HG03439 (cell line): ENCODE measurements around the gene ARFGEF3.
"Not testable (repeated sequence)": the region's sequence is repeated elsewhere in the genome, so short reads cannot be mapped to it uniquely, and the experiment has no call there.

ENCODE experiments used
- ATAC-seq: cut with Tn5 transposase; IDR thresholded peaks from one replicate; pipeline ENCODE4 v1.9.1; 2021; ENCODE audit warnings: mild to moderate bottlenecking, moderate library complexity; ENCODE audit not compliant: unreplicated experiment

ARFGEF3 gene

DNA sequence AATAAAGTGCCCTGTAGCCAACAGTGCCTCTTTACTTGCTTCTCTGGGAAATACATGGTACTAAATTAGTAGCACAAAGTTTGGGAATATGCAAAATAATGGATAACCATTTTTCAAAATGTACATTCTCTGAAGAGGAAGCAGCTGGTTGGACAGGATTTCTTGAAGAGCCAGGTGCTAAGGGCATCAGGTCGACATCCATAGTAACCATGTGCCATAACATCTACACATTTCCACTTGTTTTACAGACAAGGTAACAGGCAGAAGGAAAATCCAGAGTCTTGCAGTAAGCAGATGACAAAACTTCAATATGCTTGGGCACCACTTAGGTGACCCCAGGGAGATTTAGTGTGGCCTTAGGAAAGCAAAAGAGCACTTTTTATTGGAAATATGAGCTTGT, 179.4 kb downstream of the ARFGEF3 start:
- ATAC-seq: no peak

DNA sequence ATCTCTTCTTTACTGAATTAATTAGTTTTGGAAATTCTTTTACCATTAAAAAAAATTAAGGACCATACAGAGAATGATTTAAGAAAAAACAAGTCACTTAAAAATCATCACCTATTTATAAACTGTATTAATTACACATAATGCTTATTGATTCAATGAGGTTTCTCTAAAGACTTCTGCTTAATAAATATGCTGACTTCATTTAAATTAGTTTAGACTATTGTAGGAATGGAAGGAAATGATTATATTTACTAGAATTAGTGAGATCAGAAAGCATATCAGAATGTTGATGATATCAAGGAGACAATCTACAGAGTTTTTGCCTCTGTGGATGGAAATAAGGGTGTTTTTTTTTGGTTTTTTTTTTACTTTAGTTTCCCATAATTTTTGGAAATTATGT, 181.4 kb downstream of the ARFGEF3 start:
- no peak for ATAC-seq

DNA sequence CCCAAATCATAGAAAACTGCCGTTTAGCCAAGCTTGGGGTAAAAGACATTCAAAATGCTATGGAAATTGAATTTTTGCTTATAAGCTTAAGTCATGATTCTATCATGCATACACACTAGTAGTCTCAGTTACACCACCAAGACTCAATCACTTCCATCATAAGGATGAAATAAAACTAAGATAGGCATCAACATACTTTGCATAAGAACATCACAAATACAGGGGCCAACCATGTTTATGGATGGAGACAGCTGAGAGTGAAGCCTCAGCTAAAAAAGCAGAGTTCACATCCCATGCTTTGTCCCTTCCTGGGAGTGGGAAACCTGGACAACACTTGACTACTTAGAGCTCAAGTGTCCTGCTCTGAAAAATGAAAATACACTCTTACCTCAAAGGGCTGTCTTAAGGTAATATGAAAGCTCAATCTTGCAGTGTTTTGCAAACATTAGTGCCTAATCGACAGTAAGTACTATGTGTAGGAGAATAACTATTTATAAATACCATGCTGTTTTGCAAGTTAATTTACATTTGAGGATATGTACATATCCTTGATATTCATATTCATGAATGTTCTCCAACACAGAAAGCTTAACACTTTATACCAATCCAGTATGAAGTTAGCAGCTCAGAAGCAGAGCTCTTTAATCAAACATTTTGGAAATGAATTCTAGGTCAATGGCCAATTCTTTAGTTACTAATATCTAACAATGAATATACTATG, 184.0 kb downstream of the ARFGEF3 start:
- no peak for ATAC-seq

DNA sequence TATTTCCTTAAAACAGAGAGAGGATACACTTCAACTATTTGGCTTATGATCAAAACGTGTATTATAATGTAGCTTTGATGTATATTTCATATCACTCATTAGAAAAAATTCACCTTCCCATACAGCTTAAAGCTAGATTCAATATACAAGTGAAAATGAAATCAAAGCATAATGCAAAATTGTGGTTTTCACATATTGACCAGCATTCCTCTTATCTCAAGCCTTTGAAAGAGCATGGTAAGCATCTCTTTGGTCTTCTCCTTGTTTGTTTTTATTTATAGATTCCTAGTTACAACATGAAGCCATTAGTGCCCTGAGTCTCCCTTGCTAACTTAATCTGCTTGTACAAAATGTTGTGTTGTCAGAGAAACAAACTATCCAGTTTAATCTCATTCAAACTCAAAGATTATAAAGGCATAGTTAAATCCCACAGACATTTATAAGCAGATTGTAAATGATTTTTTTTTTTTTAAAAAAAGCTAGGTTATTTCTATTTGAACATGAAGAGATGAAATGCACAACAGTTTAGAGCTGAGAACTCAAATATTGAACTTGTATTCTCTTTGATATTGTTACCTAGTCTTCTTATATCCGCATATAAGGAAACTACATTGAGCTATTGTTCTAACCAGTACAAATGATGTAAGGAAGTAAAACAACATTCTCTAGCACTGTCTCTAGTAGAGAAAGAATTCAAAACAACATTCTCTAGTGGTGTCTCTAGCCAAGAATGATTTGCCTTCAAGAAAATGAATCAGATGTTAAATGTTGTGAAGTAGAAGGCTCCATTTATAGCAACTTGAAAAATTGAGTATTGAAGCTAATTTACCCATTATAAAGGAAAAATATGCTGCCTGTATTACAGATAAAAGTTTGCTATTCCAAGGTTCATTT, 184.8 kb downstream of the ARFGEF3 start:
- no peak for ATAC-seq

DNA sequence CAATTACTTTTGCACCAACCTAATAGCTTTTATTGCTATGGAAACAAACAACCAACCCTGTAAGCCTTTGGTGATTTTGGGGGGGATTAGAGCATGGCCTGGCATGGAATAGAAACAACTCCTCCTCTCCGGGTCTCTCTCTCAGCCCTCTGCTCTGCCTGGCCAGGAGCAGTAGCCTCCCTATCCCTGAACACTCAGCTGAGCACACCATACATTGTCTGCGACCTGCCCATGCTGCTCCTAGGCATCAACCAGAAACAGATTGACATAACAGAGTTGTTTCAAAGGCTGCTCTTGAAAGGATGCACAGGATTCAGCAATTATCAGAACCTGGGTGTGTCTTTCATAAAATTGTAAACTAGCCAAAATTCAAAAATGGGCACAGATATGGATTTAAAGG, 186.1 kb downstream of the ARFGEF3 start:
- ATAC-seq: no peak

DNA sequence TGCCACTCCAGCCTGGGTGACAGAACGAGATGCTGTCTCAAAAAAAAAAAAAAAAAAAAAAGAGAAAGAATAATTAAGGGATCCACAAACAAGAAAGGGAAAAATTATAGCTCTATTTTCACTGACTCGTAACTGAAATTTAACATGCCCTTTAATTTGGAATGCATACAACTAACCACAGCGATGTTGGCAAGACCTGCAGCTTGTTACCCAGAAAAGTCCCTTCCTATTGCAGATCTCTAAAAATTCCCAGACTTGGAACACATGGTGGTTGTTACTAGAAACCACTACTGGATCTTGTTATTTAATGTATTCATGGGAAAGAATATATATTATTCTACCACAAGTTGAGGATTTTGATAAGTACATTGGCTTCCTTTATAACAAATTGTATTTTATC, 188.2 kb downstream of the ARFGEF3 start:
- ATAC-seq: no peak

DNA sequence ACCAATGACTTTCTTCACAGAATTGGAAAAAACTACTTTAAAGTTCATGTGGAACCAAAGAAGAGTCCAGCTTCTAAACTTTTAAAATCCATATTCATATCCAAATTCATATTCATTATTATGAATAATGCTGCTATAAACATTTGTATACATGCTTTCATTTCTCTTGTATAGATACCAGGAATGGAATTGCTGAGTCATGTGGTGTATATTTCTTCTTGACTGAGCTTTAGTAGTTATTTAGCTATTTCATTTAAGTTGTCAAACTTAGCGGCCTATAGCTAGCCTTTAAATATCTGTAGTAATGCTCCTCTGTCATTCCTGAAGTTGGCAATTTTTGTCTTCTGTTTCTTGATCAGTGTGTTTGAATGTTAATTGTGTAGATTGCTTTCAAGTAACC, 196.2 kb downstream of the ARFGEF3 start:
- no peak for ATAC-seq

DNA sequence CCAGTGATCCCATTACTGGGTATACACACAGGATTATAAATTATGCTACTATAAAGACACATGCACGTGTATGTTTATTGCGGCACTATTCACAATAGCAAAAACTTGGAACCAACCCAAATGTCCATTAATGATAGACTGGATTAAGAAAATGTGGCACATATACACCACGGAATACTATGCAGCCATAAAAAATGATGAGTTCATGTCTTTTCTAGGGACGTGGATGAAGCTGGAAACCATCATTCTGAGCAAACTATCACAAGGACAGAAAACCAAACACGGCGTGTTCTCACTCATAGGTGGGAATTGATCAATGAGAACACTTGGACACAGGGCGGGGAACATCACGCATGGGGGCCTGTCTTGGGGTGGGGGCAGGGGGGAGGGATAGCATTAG, 206.9 kb downstream of the ARFGEF3 start:
- not testable (repeated sequence) for ATAC-seq

DNA sequence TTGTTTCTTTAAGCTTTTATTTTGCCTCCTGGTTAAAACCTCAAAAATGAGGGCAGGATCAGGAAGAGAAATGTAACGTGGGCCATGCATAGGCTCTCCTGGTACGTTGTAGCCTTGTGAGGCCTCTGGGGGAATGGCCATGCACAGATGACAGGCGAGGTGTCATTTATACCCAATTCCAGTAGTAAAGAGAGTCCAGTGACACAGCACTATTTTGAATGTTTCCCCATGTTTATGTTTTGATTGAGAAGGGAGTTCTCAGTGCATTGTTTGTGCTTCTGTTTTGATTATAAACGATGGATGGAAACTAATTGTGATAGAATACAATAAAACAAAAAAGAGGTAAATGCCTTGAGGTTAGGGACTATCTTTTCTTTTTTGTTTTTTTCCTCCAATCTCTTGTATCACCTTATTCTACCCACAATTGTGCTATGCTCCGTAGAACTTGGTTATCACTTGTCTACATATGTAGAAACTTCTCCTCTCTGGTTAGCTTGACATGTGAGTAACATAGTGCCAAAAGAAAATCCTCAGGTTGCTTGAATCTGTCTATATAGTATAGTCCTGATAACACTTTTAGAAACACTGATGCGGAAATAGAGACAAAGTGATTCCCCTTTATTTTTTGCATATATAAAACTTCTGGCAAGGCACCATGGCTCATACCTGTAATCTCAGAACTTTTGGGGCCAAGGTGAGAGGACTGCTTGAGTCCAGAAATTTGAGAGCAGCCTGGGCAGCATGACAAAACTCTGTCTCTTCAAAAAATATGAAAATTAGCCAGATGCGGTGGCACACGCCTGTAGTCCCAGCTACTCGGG, 209.1 kb downstream of the ARFGEF3 start:
- ATAC-seq: no peak

DNA sequence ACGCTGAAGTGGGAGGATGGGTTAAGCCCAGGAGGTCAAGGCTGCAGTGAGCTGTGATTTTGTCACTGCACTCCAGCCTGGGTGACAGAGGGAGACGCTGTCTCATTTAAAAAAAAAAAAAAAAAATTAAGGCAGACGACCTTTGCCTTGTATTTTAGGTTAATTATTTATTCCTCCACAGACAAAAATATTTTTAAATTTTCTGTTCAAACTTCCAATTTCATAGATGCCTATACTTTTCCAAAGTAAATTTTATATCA, 209.6 kb downstream of the ARFGEF3 start:
- no peak for ATAC-seq

DNA sequence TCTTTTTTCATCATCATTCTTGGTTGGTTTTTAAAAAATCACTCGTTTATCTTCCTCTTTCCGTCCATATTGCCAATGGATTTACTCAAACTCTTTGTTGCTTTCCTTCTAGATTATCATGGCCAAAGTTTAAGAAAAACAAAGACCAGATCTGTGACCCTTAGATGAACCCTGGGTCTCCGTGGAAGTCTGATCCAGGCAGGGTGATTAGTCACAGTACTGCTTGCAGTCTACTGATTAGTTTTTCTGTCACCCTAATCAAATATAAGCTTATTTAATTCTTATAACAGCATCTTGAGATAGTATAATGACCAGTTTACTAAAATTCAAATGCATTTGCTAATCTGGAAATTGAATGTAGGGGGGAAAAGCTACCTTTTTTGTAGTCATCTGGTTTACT, 210.0 kb downstream of the ARFGEF3 start:
- ATAC-seq: no peak

DNA sequence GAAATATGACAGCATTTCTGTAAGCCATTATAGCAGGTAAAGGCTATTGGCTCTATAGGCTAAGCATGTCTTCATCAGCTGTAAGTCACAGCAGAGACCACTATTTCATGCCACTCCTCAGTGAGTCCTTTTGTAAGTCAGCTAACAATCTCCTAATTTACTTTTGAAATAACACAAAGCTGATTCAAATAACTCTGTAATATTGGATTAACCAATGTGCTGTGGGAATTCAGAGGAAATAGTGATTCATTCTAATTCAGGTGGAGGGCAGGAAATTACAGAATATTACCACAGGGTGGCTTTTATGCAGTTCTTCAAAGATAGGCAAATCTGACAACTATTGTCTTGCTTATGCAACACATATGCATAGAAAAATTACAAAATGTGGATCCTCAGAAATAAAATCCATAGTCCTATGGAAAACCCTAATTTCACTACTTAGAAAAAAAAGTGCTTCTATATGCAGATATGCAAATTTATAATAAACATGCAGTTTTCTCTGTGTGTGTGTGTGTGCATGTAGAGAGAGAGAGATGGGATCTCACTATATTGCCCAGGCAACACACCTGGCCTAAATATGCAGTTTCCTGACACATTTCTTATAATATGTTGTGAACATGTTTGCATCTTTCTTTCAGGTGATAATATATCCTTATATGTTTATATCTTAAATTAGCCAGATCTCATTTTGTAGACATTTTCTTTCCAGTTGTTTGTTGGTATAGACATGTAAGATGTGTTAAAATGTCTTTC, 211.1 kb downstream of the ARFGEF3 start:
- ATAC-seq: no peak

DNA sequence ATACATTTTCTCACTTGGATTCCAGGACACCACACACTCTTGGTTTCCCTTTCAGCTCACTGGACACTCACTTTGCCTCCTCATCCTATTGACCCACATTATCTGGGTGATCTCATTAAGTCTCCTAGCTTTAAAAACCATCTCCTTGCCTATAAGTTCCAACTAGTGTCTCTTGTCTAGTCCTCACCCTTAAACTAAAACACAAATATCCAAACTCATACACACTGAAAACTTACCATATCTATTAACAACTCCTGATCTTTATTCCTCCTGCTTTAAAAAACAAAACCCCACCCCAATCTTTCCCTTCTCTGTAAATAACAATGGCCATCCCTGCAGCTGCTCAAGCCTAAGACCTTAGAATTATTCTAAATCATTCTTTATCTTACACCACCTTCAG, 212.5 kb downstream of the ARFGEF3 start:
- ATAC-seq: no peak

DNA sequence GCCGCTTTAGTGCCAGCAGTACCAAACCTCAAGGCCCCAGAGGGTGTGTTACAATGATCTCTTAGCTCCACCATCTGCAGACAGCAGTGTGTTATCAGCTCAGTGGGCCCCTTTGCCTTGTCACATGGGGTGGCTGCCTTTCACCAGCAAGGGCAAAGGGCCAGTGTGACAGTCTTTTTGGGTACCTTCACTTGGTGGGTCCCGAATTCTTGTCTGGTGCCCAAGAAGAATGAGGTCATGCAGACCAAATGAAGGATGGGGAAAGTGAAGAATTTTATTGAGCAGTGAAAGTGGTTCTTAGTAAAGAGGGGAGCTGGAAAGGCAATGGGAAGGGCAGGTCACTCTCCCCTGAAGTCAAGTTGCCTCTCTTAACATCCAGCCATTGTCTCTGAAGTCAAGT, 213.1 kb downstream of the ARFGEF3 start:
- ATAC-seq: no peak

DNA sequence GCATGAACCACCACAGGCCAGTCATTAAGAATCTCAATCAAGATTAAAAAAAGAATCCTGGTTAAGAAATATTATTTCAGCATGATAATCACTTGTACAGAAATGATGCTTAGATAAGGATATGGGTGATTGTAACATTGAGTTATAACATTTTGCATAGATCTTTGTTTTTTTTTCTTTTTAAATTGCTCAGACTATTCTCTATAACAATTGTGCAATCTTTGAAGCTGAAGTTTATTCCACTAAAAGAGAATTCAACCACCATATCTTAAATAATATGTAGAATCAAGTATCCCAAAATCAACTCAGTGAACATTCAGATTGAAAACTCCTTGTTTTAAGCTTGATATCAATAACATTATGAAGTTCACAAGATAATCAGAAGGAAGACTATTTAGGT, 215.3 kb downstream of the ARFGEF3 start:
- ATAC-seq: no peak

DNA sequence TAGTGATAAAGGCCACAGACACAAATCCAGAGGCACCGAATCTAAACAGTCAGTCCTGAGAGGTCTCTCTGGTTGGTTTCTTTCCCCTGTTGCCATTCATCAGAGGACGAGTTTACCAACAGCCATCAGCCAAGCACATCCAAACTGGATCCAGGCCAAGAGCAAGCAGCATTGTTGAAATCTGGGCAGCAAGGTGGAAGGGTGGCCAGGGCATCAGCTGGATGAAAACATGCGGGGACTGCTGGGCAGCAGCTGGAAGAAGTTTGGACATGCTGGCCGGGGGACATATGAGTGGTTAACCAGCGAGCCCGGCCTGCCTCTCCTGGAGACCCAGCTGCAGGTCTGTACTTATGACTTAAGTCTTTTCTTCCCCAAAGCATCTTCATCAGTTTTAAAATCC, 216.1 kb downstream of the ARFGEF3 start, which contains the start of gene SMIM28:
TSS of gene SMIM28 (plus strand) at position 62 of the 400 bp plus-strand sequence. CDS start at position 230, 168 bp downstream.
- ATAC-seq: no peak

DNA sequence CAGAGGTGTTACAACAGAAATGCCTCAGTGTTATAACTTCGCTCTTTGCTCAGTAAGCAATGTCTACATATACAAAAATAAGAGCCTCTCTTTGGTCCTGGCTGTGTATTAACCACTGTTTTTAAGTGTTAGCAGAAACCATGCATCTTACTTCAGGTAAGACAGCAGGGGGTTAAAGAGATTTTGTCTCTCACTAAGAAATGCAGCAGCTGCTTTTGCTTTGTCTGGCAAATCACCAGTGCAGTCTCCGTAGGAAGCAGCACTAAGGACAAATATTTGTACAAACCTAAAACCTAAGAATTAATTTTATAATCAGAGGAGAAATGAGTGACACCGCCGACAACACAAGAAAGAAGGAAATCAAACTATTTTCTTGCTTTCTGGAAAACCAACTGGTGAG, 216.7 kb downstream of the ARFGEF3 start:
- ATAC-seq: no peak

DNA sequence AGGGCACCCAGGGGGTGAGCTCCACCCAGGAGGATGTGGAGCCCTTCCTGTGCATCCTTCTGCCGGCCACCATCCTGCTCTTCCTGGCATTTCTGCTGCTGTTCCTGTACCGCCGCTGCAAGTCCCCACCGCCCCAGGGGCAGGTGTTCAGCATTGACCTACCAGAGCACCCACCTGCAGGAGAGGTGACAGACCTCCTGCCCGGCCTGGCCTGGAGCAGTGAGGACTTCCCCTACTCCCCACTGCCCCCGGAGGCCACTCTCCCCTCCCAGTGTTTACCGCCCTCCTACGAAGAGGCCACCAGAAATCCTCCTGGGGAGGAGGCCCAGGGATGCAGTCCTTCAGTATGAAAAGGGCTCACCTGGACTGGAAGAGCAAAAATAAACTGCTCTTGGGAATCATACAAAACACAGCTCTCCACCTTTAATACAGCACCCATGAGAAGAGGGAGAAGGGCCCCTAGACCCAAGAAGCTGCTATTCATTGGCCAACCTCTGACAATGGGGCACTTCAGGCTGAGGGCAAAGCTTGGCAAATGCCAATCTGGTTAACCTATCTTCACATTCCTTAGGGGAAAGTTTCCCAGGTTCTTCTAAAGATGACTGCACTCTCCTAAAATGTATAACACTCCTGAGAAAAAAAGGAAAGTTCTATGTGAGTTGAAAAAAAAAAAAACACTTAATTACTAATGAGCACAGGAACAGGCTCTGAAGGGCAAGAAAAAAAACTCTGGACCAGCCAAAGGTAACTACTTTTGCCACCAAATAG, 220.9 kb downstream of the ARFGEF3 start:
- no peak for ATAC-seq

DNA sequence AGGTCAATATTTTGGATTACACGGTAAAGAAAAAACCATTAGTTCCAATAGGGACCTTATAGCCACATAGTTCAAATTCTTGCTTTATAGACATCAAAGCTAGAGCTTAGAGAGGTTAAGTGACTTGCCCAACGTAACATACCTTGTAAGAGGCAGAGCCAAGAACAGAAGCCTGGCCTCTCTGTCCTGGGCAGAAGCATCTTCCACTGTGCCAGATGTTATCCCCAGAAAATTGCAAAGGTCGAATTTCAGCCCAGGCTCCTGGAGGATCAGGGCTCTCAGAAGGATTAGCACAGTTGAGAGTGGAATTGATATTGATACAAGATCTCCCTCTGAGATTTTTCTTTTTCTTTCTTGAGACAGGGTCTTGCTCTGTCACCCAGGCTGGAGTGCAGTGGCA, 222.0 kb downstream of the ARFGEF3 start:
- ATAC-seq: no peak

DNA sequence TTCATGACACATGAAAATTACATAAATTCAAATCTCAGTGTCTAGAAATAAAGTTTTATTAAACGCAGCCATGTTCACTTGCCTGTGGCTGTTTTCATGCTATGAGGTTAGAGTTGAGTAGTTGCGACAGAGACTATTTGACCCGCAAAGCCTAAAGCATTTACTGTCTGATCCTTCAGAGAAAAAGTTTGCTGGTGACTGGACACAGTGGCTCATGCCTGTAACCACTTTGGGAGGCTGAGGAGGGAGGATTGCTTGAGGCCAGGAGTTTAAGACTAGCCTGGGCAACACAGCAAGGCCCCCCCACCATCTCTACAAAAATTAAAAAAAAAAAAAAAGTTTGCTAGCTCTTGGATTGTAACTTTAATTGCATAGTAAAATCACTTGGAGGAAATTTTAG, 225.2 kb downstream of the ARFGEF3 start:
- no peak for ATAC-seq
